Brain pericyte (primary cell): ENCODE results near the gene ABHD12.
"Not testable (repeated sequence)": the region's sequence is repeated elsewhere in the genome, so short reads cannot be mapped to it uniquely, and the experiment has no call there.

ENCODE experiments used
- DNase-seq: peaks from one replicate; pipeline ENCODE4 v3.0.0-alpha.2; 2012; ENCODE audit warnings: low read depth, low spot score

Gene ABHD12

DNA sequence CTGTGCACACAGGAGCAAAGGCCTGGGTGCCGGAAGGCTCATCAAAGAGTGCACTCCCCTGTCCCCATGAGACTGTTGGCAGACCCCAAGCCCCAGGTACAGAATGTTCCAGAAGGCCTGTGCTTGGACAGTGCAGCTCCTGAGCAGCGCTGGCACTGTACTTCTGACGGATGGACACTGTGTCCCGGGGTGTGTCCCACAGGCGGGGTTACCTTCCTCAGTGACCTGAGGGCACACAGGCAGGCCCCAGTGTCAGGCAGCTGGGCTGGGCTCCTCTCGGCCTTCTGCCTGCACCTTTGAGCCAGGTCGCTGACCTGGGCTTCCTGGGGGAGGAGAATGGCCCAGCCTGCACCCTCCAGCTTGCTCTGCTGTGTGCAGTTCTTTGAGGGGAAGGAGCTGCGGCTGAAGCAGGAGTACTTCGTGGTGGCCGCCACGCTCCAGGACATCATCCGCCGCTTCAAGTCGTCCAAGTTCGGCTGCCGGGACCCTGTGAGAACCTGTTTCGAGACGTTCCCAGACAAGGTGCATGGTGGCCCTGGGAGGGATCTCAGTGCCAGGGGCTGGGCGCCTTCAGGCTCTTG lies 112.6 kb downstream of the ABHD12 start:
- DNase-seq, result no peak

DNA sequence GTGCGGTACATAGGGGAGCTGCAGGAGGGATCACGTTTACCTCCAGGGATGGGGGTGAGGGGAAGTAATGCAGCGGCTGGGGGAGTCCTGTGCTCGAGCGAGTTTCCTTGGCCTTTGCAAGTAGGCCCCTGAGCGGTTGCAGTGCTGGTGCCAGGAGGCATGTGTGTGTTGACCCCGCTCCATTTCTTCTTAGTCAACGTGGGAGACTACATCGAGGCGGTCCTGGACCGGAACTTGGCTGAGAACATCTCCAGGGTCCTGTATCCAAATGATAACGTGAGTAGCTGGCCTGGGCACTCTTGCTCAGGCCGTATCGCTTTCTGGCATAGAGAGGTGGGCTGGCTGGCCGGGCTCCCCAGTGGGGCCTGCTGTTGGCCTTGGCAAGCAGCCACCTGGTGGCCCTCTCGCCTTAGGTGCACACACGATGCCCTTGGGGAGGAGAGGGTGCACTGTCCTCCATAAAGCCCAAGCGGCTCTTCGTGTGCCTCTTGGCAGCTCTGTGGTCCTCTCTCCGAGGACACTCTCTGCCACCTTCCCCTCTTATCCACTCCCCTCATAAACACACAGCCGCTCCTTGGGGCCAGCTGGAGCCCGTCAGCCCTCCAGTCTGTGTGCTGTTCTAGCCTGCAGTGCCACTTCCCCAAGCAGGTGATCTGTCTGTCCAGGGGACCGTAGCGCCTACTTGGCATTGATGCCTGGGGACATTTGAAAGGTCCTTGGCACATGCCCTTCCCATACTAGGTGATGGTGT lies 113.4 kb downstream of the ABHD12 start:
- DNase-seq, result no peak

DNA sequence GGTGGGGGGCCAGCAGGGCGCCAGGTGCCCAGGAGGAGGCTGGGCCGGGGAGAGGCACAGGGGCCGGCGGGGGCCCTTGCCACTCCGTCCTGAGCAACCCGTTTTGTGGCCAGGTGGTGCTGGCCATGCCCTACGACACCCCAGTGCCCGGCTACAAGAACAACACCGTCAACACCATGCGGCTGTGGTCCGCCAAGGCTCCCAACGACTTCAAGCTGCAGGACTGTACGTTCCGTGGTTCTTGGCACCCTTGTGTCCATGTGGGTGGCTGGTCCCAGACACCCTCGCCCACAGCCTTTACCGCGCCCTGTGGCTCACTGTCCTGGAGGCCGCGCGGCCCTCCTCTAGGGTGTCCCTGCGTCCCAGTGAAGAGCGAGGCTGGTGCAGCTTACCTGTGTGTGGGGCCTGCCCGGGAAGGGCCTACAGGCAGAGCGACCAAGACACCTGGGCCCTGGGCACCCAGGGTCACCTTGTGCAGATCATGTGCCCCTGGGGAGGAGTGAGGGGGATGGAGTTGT lies 114.0 kb downstream of the ABHD12 start:
- DNase-seq, result no peak

GRCh38 chr20:25275813-25276532 lies 114.7 kb downstream of the ABHD12 start:
- DNase-seq, result no peak

GRCh38 chr20:25274891-25275812 lies 115.5 kb downstream of the ABHD12 start:
- no peak for DNase-seq

GRCh38 chr20:25274481-25274880 lies 116.2 kb downstream of the ABHD12 start:
- DNase-seq, result no peak

DNA sequence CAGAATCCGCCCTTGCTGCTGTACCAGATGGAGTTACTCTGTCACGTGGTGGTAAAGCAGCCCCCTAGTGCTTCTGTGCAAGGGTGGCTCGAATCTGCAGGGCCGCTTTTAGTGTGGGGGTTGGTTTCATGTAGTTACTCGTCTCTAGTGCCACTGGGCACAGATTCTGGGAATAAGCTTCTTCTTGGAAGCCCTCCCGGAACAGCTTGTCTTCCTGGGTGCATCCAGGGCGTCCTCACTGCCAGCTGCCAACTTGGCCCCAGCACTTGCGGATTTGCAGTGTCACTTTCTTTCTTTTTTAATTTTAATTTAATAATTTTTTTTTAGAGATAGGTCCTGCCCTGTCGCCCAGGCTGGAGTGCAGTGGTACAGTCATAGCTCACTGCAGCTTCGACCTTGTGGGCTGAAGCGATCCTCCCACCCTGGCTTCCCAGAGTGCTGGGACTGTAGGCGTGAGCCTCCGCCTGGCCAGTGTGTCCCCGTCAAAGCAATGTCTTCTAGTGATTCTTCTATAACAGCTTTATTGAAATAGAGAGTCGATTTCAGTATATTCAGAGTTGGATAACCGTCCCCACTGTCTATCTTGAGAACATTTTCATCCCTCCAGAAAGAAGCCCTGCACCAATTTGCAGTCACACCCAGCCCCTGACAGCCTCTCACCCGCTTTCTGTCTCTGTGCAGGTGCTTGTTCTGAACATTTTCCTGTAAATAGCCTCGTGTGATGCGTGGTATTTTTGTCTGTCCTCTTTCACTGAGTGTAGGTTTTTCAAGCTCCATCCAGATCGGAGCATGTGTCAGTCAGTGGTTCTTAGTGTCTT lies 116.9 kb downstream of the ABHD12 start:
- DNase-seq, result no peak

DNA sequence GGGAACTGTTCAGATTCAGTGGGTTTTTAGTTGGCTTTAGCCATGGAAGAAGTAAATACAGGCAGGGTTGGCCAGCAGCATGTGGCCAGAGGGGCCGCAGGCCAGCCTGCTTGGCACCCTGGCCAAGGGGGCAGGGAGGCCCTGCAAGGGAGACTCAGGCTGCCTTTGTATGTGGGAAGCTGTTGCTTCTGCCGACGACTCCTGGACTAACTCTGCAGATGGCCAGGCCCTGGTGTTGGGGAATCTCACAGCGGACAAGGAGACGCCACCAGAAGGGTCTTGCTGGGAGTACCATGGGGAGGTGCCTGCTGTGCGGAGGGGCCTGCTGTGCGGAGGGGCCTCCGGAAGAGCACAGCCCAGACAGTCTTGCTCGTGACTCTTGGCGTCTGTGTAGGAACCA lies 117.6 kb downstream of the ABHD12 start:
- DNase-seq, result no peak

DNA sequence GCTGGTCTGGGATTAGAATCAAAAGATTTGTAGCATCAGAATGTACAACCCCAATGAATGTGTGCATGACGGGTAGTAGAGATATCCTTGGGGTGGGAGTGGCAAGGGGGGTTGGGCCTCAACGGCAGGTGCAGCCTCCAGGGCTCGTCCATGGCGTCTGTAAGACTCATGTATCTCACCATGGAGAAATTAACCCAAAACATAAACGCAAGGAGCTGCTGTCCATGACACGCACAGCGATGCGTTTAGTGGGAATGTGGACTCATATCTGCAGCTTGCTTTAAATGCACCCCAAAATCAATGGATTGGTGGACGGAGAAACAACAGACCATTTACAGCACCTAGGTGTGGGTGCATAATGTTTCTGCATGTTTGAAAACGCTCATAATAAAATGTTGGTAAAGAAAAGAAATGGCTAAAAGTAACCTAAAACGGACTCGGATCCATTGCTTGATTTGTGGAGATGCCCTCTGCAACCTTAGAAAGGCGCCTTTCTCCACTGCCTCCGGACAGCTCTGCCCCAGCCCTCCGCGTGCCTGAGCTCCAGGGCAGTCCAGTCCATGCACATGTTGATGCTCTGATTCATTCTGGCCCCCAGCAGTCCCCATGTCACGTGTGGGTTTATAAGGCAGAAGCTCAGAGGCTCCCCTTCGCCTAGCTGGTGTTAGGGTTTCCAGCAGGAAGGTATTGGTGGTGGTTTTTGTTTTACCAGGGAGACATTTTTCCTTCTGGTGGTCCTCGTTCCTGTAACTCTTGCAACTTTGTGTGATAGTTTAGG lies 118.2 kb downstream of the ABHD12 start:
- DNase-seq, result no peak

DNA sequence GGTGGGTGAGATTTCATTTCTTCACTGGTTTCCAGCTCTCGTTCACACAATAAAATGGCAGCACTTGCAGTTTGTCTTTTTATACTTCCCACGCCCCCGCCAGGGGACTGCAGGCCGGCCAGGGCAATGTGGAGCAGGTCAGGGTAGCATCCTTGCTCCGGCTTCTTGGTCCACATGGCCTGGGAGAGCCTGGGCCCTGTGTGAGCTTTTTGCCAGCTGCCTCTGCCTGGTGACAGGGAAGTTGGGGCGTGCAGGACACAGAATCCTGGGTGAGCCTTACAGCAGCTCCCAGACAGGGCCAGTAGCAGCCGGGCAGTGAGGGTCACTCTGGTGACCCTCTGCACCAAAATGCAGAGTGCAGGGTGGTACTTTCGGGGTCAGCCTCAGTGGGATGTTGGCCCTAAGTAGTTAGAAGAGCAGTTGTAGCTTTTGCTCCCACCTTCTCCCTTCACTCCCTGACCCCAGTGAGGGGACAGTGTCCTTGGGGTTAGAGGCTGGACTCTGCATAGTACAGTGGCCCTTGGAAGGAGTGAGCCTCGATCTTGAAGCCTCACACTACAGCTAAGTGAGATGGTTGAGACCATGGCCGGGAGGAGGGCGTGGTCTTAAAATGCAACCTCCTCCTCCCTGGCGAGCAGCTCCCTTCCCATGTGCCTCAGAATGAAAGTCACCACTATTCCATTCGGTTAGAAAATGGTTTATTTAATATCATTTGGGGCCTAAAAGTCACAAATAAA lies 119.0 kb downstream of the ABHD12 start:
- no peak for DNase-seq

- no peak for DNase-seq
Observed at GRCh38 chr20:25270829-25271251, 119.8 kb downstream of the ABHD12 start.

DNA sequence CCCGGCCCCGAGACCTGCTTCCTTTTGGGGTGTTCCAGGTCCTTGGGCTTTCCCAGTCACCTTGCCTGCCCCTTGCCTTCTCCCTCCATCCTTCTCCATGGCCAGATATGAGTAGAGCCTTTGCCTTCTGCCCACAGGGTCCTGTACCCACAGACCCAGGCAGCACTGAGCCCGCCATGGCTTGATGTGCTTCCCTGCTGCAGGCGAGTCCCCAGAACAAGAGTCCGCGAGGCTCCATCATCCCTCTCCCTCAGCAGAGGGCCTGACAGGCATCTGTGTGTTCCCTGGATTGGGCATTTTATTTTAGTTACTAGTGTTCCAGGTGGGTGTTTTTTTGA lies 120.8 kb downstream of the ABHD12 start:
- DNase-seq, result no peak

GRCh38 chr20:25269057-25269832 lies 121.4 kb downstream of the ABHD12 start:
- DNase-seq, result no peak

DNA sequence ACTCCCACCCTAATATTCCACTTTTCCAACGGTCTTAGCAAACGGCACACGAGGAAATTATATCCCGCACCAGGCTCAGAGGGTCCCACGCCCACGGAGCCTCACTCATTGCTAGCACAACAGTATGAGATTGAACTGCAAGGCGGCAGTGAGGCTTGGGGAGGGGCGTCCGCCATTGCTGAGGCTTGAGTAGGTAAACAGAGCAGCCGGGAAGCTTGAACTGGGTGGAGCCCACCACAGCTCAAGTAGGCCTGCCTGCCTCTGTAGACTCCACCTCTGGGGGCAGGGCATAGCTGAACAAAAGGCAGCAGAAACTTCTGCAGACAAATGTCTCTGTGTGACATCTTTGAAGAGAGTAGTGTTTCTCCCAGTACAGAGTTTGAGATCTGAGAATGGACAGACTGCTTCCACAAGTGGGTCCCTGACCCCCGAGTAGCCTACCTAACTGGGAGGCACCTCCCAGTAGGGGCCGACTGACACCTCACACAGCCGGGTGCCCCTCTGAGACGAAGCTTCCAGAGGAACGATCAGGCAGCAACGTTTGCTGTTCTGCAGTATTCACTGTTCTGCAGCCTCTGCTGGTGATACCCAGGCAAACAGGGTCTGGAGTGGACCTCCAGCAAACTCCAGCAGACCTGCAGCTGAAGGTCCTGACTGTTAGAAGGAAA lies 129.7 kb downstream of the ABHD12 start:
- not testable (repeated sequence) for DNase-seq

DNA sequence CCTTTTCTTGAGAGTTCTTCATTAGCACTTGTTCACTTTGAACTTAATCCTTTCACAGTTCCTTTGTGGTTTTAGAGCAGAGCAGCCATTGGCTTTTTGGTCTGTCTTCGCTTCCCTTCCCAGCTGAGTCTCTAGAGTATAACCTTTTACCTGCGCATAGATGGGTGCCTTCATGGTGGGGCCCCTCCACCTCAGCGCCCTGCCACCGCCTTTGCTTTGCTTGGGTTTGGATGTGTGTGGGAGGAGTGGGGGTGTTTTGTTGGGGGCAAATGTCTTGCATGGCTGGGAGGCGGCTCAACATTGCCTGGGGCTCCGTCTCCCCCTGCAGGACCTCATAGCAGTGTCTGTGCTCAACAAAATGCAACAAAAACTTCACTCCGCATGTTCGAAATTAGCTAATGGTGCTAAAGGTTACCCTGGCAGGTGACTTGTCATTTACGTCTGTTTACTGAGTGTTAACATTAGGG lies 130.8 kb downstream of the ABHD12 start:
- no peak for DNase-seq

GRCh38 chr20:25259358-25259757 lies 131.3 kb downstream of the ABHD12 start:
- no peak for DNase-seq

DNA sequence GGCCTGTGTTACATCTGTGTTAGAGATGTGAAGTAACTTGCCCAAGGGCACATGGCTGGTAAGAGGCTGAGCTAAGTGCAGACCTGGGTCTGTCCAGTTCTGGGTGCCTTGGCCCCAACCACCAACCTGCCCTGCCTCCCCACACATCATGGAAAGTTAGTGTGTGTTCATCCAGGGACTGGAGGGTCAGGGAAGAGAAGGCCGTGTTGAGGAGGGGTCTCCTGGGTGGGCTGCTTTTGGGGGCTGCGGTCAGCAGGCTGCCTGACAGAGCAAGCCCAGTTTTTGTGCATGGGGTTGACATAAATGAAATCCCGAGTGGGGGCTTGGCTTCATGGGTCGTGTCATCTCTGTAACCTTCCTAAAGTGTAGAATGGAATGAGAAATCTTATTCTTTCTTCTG lies 131.8 kb downstream of the ABHD12 start:
- DNase-seq, result no peak

- DNase-seq, result no peak
Observed at GRCh38 chr20:25258476-25258805, 132.2 kb downstream of the ABHD12 start.
